Astrocyte (in vitro differentiated cells and primary cell): ENCODE data around the gene PIGN.

Experiments
- CTCF ChIP-seq: IDR thresholded peaks from 2 replicates; pipeline ENCODE4 v1.5.1; 2011; ENCODE audit warnings: low read depth, mild to moderate bottlenecking, inconsistent platforms, low read length, moderate library complexity; ENCODE audit not compliant: insufficient read depth
- EZH2 ChIP-seq: IDR thresholded peaks from 2 replicates; pipeline ENCODE4 v1.6.1; 2012; ENCODE audit warnings: mild to moderate bottlenecking, low read length, inconsistent platforms; ENCODE audit not compliant: insufficient read depth

- no peak for TF ChIP-seq CTCF
- no peak for TF ChIP-seq EZH2
Measured at GRCh38 chr18:62064361-62064760, 122.5 kb downstream of the PIGN start.
